Ectodermal cell (in vitro differentiated cells): ENCODE results near the gene ZBTB8A.

Experiments
- H3K27ac ChIP-seq: 2 replicates; pipeline ENCODE4 v1.7.0; 2013; ENCODE audit warnings: mild to moderate bottlenecking, low read depth, low read length; ENCODE audit not compliant: insufficient read depth, poor library complexity, severe bottlenecking
- H3K27me3 ChIP-seq: 2 replicates; pipeline ENCODE4 v1.7.0; 2013; ENCODE audit warnings: mild to moderate bottlenecking, low read length; ENCODE audit not compliant: insufficient read depth, control insufficient read depth, poor library complexity, severe bottlenecking
- H3K36me3 ChIP-seq: one replicate; pipeline ENCODE4 v1.7.0; 2013; ENCODE audit warnings: low read length; ENCODE audit not compliant: control insufficient read depth, insufficient read depth
- H3K4me1 ChIP-seq: one replicate; pipeline ENCODE4 v1.7.0; 2013; ENCODE audit warnings: low read length; ENCODE audit not compliant: control insufficient read depth, insufficient read depth
- H3K4me3 ChIP-seq: 2 replicates; pipeline ENCODE4 v1.7.0; 2013; ENCODE audit warnings: low read depth, low read length, control low read depth; ENCODE audit not compliant: insufficient read depth
- H3K9me3 ChIP-seq: 2 replicates; pipeline ENCODE4 v1.7.0; 2013; ENCODE audit warnings: mild to moderate bottlenecking, low read length, moderate library complexity; ENCODE audit not compliant: control insufficient read depth
- WGBS, 2 experiments: methylation state at CpG; one replicate each; pipeline ENCODE4 v1.1.7; 2013; ENCODE audit warnings: missing lambda C conversion rate in 2 of 2; 5-methylcytosine and 5-hydroxymethylcytosine counted together

ZBTB8A gene

DNA sequence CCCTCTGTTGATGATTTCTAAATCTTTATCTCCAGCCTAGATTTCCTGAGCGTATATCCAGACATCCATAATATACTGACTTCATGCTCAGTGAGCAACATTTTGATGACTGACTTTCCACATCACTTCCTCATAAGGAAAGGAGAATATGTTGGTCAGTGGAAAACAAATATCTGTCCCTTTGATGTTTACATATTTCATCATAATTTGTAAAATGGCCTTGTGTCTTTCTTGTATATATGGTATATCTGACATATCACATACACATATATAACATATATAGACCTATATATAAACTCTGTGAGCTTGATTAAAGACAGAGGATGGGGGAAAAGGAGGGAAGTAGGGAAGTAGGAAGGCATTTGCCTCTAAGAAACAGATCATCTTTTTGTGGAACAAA is 18.6 kb downstream of the ZBTB8A start:
- no peaks in the 10 kb centered on the region for H3K4me1 ChIP-seq
- H3K27ac ChIP-seq: no peak overlapping the region
- H3K36me3 ChIP-seq: peaks cover 10% of the 10 kb centered on the region
- H3K9me3 ChIP-seq: no peaks in the 10 kb centered on the region
- no peaks in the 10 kb centered on the region for H3K27me3 ChIP-seq
- WGBS, 2 experiments: 100% methylated on average over 1 of the region's 1 CpG
- H3K4me3 ChIP-seq: no peak overlapping the region

DNA sequence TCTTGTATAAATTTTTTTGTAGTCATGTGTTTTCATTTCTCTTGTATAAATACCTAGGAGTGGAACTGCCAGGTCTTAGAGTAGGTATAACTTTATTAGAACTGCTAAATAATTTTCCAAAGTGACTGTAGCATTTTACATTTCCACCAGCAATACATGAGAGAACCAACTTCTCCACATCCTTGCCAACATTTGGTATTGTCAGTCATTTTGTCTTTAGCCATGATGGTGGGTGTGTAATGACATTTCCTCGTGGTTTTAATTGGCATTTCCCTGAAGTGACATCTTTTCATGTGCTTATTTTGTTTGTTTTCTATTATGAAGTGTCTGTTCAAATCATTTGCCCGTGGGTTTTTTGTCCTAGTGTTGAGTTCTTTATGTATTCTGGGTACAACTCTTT is 29.7 kb downstream of the ZBTB8A start:
- H3K27me3 ChIP-seq: no peaks in the 10 kb centered on the region
- H3K36me3 ChIP-seq: no peaks in the 10 kb centered on the region
- 87 to 91% methylated on average over 1 to 2 of the region's 2 CpGs for WGBS, 2 experiments
- no peak overlapping the region for H3K4me3 ChIP-seq
- no peaks in the 10 kb centered on the region for H3K9me3 ChIP-seq
- H3K27ac ChIP-seq: no peak overlapping the region
- no peaks in the 10 kb centered on the region for H3K4me1 ChIP-seq

DNA sequence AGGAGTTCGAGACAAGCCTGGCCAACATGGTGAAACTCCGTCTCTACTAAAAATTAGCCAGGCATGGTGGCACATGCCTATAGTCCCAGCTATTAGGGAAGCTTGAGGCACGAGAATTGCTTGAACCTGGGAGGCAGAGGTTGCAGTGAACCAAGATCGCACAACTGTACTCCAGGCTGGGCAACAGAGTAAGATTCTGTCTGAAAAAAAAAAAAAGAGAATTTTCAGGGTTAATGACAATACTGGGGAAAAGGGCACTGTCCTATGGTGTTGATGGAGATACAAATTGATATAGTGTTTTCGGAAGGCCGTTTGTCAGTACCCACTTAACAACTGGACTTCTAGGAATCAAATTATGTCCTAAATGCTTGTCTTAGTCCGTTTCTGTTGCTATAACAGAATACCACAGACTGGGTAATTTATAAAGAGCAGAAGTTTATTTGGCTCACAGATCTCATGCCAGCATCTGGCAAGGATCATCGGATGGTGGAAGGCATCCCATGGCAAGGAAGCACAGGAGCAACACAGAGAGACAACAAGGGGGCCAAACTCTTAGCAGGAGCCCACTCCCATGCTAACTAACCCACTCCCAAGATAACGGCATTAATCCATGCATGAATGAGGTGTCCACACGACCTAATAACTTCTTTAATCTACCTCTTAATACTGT is 41.3 kb downstream of the ZBTB8A start:
- Histone ChIP-seq H3K27me3 (no peaks in the 10 kb centered on the region), H3K36me3 (no peaks in the 10 kb centered on the region), H3K4me3 (no peak overlapping the region), H3K9me3 (no peaks in the 10 kb centered on the region), H3K27ac (no peak overlapping the region), H3K4me1 (no peaks in the 10 kb centered on the region)
- WGBS, 2 experiments: 94 to 95% methylated on average over 9 to 10 of the region's 10 CpGs

DNA sequence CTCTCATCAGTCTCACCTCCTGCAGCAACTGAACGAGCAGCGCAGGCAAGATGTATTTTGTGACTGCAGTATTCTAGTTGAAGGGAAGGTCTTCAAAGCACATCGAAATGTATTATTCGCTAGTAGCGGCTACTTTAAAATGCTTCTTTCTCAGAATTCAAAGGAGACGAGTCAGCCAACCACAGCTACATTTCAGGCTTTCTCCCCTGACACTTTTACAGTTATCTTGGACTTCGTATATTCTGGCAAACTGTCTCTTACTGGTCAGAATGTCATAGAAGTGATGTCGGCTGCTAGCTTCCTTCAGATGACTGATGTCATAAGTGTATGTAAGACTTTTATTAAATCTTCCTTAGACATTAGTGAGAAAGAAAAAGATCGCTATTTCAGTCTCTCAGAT is 53.7 kb downstream of the ZBTB8A start:
- 95 to 96% methylated on average over 9 of the region's 9 CpGs for WGBS, 2 experiments
- no peaks in the 10 kb centered on the region for H3K27me3 ChIP-seq
- peaks cover 14% of the 10 kb centered on the region for H3K36me3 ChIP-seq
- no peak overlapping the region for H3K4me3 ChIP-seq
- no peaks in the 10 kb centered on the region for H3K4me1 ChIP-seq
- H3K9me3 ChIP-seq: no peaks in the 10 kb centered on the region
- H3K27ac ChIP-seq: no peak overlapping the region

DNA sequence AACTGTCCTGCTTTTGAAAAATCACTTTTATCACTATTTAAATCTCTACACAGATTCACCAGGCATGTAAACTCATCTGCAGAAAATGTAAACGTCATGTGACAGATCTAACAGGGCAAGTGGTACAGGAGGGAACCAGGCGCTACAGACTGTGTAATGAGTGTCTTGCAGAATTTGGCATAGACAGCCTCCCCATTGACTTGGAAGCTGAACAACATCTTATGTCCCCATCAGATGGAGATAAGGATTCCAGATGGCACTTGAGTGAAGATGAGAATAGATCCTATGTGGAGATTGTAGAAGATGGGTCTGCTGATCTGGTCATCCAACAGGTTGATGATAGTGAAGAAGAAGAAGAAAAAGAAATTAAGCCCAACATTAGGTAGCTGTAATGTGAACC is 60.8 kb downstream of the ZBTB8A start:
- Histone ChIP-seq H3K4me1 (no peaks in the 10 kb centered on the region), H3K27ac (no peak overlapping the region), H3K9me3 (no peaks in the 10 kb centered on the region), H3K27me3 (no peaks in the 10 kb centered on the region), H3K4me3 (no peak overlapping the region), H3K36me3 (peaks cover 5% of the 10 kb centered on the region)
- 96 to 98% methylated on average over 2 of the region's 2 CpGs for WGBS, 2 experiments

DNA sequence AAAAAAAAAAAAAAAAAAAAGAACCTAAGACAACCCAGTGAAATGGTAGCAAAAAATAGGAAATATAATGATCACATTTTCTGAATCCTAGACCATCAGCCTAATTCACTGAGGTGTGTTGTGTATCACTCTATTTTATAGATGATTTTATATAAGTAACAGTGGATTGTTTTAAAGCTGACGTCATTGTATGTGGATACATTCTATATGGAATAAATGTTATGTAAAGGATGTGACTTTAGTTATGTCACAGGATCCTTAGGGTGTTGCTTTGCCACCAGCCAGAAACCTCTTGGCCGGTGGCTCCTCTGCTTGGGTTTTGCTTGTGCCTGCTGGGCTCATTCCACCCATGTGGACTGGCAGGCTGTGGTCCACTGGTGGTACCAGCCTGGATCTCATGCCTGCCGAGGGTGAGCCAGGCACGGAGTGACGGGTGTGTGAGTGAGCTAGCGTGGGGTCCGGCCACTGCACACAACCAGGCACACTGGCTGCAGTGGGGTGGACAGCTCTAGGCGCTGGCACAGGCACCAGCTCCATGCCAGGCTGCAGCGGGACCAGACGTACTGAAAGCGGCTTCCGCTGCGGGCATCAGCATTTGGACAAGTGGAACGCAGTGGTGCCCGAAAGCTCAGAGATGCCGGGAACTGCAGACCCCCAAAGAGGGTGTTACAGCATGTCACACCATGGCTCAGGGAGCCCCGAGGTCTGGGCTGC is 66.6 kb downstream of the ZBTB8A start:
- no peak overlapping the region for H3K4me3 ChIP-seq
- H3K4me1 ChIP-seq: no peaks in the 10 kb centered on the region
- no peak overlapping the region for H3K27ac ChIP-seq
- WGBS, 2 experiments: 96% methylated on average over 17 of the region's 17 CpGs
- H3K27me3 ChIP-seq: no peaks in the 10 kb centered on the region
- H3K36me3 ChIP-seq: no peaks in the 10 kb centered on the region
- H3K9me3 ChIP-seq: no peaks in the 10 kb centered on the region

DNA sequence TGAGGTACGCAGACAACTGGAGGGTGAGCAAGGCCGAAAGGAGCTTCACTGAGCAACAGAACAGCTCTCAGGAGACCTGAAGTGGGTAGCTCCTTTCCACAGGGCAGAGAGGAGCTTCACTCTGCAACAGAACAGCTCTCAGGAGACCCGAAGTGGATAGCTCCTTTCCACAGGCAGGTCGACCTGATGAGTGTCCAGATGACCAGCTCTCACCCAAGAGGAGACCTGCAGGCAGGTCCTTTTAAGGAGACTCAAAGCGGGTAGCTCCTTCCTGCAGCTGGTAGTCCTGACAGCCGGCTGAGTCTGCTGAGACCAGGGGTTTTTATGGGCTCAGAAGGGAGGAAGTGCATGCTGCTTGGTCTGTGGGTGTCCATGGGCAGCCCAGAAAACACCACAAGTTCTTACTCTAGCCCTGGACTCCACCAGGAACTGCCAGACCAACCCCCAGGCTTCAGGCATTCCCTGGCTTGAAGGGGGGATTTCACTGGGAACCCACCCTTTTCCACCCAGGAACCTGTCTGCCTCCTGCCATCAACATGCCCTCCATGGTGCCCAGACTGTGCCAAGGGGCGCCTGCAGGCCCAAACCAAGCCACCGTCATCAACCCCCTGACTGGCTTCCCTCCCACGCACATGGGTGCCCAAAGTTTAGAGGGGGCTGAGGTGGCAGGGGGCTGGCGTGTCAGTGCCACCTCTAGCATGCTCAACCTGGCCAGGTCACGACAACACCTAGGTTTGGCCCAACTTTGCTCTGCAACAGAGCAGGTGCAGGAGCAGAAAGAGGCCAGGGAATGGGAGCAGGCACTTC is 67.5 kb downstream of the ZBTB8A start:
- 94 to 95% methylated on average over 11 of the region's 11 CpGs for WGBS, 2 experiments
- Histone ChIP-seq H3K27me3 (no peaks in the 10 kb centered on the region), H3K36me3 (no peaks in the 10 kb centered on the region), H3K27ac (no peak overlapping the region), H3K9me3 (no peaks in the 10 kb centered on the region), H3K4me3 (no peak overlapping the region), H3K4me1 (no peaks in the 10 kb centered on the region)

DNA sequence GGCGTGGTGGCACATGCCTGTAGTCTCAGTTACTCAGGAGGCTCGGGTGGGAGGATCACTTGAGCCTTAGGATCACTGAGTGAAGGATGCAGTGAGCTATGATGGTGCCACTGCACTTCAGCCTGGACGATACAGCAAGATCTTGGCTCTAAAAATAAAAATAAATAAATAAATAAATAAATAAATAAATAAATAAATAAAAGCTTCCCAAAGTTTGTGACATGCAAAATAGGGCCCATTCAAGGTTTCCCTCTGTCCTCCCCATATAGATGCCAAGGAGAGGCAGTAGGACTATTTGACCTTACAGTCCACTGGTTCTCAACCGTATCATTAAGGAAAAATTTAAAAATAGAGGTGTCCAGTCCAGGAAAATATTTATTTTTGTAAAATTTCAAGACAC is 70.0 kb downstream of the ZBTB8A start:
- no peaks in the 10 kb centered on the region for H3K9me3 ChIP-seq
- no peak overlapping the region for H3K4me3 ChIP-seq
- 94 to 97% methylated on average over 2 to 3 of the region's 4 CpGs for WGBS, 2 experiments
- no peaks in the 10 kb centered on the region for H3K27me3 ChIP-seq
- no peak overlapping the region for H3K27ac ChIP-seq
- no peaks in the 10 kb centered on the region for H3K4me1 ChIP-seq
- no peaks in the 10 kb centered on the region for H3K36me3 ChIP-seq

DNA sequence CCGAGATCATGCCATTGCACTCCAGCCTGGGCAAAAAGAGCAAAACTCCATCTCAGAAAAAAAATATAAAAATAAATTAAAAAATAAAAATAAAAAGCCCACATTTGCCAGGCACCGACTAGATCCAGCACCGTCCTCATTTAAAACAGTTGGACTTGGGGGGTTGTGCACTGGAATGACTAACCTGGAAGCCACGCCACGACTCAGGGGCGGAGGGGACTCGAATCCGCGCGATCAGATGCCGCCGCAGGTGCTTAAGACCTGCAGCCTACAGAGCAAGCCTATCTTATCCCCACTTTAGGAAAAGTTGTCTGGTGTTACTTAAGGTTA is 72.6 kb downstream of the ZBTB8A start:
- Histone ChIP-seq H3K9me3 (no peaks in the 10 kb centered on the region), H3K27ac (no peak overlapping the region), H3K4me1 (no peaks in the 10 kb centered on the region), H3K27me3 (no peaks in the 10 kb centered on the region), H3K4me3 (peak overlapping the region; percentile 36), H3K36me3 (no peaks in the 10 kb centered on the region)
- WGBS, 2 experiments: 51 to 57% methylated on average over 12 of the region's 12 CpGs

DNA sequence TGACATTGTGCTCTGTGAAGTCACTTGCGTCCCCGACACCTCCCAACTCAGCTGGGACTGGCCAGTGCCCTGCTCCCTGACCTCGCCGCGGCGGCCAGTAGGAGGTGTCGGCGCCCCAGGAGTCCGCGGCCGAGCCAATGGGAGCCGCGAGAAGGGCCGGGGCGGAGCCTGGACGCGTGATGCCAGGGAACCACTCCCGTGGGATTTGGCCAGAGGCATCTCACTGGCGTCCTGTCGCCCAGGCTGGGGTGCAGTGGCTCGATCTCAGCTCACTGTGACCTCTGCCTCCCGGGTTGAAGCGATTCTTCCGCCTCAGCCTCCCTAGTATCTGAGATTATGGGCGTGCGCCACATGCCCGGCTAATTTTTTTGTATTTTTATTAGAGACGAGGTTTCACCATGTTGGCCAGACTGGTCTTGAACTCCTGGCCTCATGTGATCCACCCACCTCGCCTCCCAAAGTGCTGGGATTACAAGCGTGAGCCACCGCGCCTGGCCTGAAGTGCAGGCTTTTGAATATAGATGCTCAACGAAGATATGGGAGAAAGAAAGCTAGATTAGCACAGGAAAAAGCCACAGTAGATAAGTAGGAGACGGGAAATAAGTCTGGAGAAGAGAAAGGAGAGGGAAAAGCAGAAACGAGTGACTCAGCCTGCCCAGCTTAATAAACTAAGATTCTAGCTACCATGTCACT is 73.1 kb downstream of the ZBTB8A start:
- Histone ChIP-seq H3K4me1 (no peaks in the 10 kb centered on the region), H3K36me3 (no peaks in the 10 kb centered on the region), H3K9me3 (no peaks in the 10 kb centered on the region), H3K27me3 (no peaks in the 10 kb centered on the region), H3K27ac (no peak overlapping the region), H3K4me3 (peak overlapping the region; percentile 36)
- WGBS, 2 experiments: 37 to 38% methylated on average over 35 of the region's 35 CpGs
